Transverse colon (tissue), 4 donors: Measurements from ENCODE around the gene CEACAM16. TPM values are rescaled to one million over a fixed set of nuclear protein-coding genes. Genes with fewer than 3 reads are reported as not detected.

ENCODE experiments used
- DNase-seq: peaks from one replicate; pipeline ENCODE4 v3.0.0-alpha.2; 2019
- H3K27ac ChIP-seq, 4 donors: fragments of 200-600 bp; sonication (generic); 2 replicates each; pipeline ENCODE4 v1.5.1; 2016 to 2018; ENCODE audit warnings: inconsistent platforms in 4 of 4
- H3K27me3 ChIP-seq: fragments of 200-600 bp; sonication (generic); 2 replicates; pipeline ENCODE4 v1.5.1; 2017; ENCODE audit warnings: inconsistent platforms
- H3K36me3 ChIP-seq, 4 donors: fragments of 200-600 bp; sonication (generic); 2 replicates each; pipeline ENCODE4 v1.5.1; 2017 to 2019; ENCODE audit warnings: inconsistent platforms in 4 of 4
- H3K4me1 ChIP-seq, 4 donors: fragments of 200-600 bp; sonication (generic); 2 replicates each; pipeline ENCODE4 v1.5.1; 2017 to 2020; ENCODE audit warnings: inconsistent platforms in 4 of 4
- H3K4me3 ChIP-seq, 4 donors: fragments of 200-600 bp; sonication (generic); 1 replicate in 1 of 4; 2 replicates in 3 of 4; pipeline versions ENCODE4 v1.5.1 to v1.6.1; 2017 to 2019; ENCODE audit warnings: inconsistent platforms in 4 of 4
- H3K9me3 ChIP-seq, 2 donors: fragments of 200-600 bp; sonication (generic); 2 replicates each; pipeline ENCODE4 v1.5.1; 2017 to 2019; ENCODE audit warnings: inconsistent platforms in 2 of 2
- EP300 ChIP-seq: sonication (generic); formaldehyde crosslinking; IDR thresholded peaks from one replicate; pipeline ENCODE4 v1.6.1; 2017; ENCODE audit warnings: antibody characterized with exemption, low read depth
- POLR2A ChIP-seq: fragments of 450-650 bp; IDR thresholded peaks from one replicate; pipeline ENCODE4 v1.6.1; 2016; ENCODE audit warnings: antibody characterized with exemption, mild to moderate bottlenecking, moderate library complexity
- POLR2AphosphoS5 ChIP-seq, 3 donors: sonication (generic); formaldehyde crosslinking; IDR thresholded peaks; one replicate each; pipeline ENCODE4 v1.6.1; 2016; ENCODE audit warnings: antibody characterized with exemption in 3 of 3
- WGBS, 2 donors: methylation state at CpG; one replicate each; pipeline ENCODE4 v1.1.5; 2018; ENCODE audit warnings: low coverage in 1 of 2; 5-methylcytosine and 5-hydroxymethylcytosine counted together
- in situ Hi-C, 4 donors: fragments of 200-750 bp; cut with MboI; loops; one replicate each; pipeline versions ENCODE4 v1.15.0 to v1.15.1; 2017; ENCODE audit warnings: low sequenced_read_pairs in 3 of 4, low pct_ligation_motif_present in 1 of 4, low pct_unique_long_range_greater_than_20kb in 1 of 4
- intact Hi-C: fragments of 100-400 bp; cut with DNase I; formaldehyde crosslinking; loops from one replicate; pipeline ENCODE4 v1.15.1; 2023; ENCODE audit warnings: low total_unique reads
- total RNA-seq, 4 donors: library from RNA; depleted of rRNA; stranded (reverse); fragments of >200 nt; gene quantifications; one replicate each; pipeline ENCODE4 v1.1.0, GENCODE V29; 2016
- TF ChIP-seq, protein P1 (sequence below), 5 experiments: fragments of 200-600 bp in 3 of 5; fragments of 450-650 bp in 2 of 5; sonication (generic) in 3 of 5; IDR thresholded peaks; 1 replicate in 2 of 5; 2 replicates in 3 of 5; pipeline ENCODE4 v1.5.1; 2016 to 2017; ENCODE audit warnings: antibody characterized with exemption in 5 of 5, inconsistent platforms in 3 of 5, mild to moderate bottlenecking in 2 of 5, moderate library complexity in 1 of 5

The CEACAM16 gene
- total RNA-seq, 4 donors from 2014 or later = not detected

- peaks cover 38 to 67% (median 62%) of the 10 kb centered on the region in 4 donors for H3K4me1 ChIP-seq
- H3K36me3 ChIP-seq = peaks cover 0 to 8% (median 4%) of the 10 kb centered on the region in 4 donors
- intact Hi-C loops (no loop called here), in situ Hi-C loops (no loop called here)
- peak overlapping the region; percentile 96 to 99 (median 98) for H3K27ac ChIP-seq
- H3K27me3 ChIP-seq = no peaks in the 10 kb centered on the region
- peak overlapping the region in 3 of 4 donors; percentile 15 to 45 (median 23) for H3K4me3 ChIP-seq
- DNase-seq = peak; percentile 48
- peak; percentile 45 to 57 (median 46) for TF ChIP-seq POLR2AphosphoS5 (IDR thresholded peaks at IDR 0.05)
- no peak for TF ChIP-seq EP300
- TF ChIP-seq, protein P1, sequence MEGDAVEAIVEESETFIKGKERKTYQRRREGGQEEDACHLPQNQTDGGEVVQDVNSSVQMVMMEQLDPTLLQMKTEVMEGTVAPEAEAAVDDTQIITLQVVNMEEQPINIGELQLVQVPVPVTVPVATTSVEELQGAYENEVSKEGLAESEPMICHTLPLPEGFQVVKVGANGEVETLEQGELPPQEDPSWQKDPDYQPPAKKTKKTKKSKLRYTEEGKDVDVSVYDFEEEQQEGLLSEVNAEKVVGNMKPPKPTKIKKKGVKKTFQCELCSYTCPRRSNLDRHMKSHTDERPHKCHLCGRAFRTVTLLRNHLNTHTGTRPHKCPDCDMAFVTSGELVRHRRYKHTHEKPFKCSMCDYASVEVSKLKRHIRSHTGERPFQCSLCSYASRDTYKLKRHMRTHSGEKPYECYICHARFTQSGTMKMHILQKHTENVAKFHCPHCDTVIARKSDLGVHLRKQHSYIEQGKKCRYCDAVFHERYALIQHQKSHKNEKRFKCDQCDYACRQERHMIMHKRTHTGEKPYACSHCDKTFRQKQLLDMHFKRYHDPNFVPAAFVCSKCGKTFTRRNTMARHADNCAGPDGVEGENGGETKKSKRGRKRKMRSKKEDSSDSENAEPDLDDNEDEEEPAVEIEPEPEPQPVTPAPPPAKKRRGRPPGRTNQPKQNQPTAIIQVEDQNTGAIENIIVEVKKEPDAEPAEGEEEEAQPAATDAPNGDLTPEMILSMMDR (IDR thresholded peaks at IDR 0.05) = no peak
- TF ChIP-seq POLR2A = no peak
- WGBS, 2 donors = 74% methylated on average over 35 of the region's 53 CpGs; no CpG with 5 or more reads in 1 of the 2 donors
- H3K9me3 ChIP-seq = no peaks in the 10 kb centered on the region
Measured at GRCh38 chr19:44757057-44757734, 58.2 kb downstream of the CEACAM16 start.

- Histone ChIP-seq H3K9me3 (no peaks in the 10 kb centered on the region), H3K27me3 (no peaks in the 10 kb centered on the region), H3K27ac (peak overlapping the region; percentile 96 to 99 (median 98)), H3K4me1 (peaks cover 32 to 60% (median 56%) of the 10 kb centered on the region in 4 donors), H3K4me3 (peak overlapping the region; percentile 0 to 45 (median 19)), H3K36me3 (peaks cover 0 to 7% (median 2%) of the 10 kb centered on the region in 4 donors)
- TF ChIP-seq, protein P1 (IDR thresholded peaks at IDR 0.05) = no peak
- TF ChIP-seq POLR2AphosphoS5 (IDR thresholded peaks at IDR 0.05) (peak; percentile 22 to 59 (median 47)), EP300 (no peak)
- peak; percentile 40 for DNase-seq
- intact Hi-C loops (no loop called here), in situ Hi-C loops (no loop called here)
- 73 to 75% methylated on average over 29 to 68 of the region's 68 CpGs for WGBS, 2 donors
Measured at GRCh38 chr19:44757735-44758505, 59.0 kb downstream of the CEACAM16 start.

DNA sequence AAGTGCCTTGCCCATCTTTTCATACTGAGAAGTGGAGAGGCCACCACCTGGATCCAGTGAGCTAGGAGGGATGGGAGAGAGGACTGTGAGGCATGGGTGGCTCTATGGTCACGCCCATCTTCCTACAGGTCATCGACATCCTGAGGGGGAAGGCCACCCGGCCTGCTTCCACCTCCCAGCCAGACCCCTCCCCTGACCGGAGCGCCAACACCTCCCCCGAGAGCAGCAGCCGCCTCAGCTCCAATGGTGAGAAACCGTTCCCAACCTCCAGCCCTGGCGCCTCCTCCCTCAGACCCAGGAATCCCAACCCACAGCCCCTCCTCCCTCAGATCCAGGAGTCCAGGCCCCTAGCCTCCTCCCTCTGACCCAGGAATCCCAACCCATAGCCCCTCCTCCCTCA lies 59.6 kb downstream of the CEACAM16 start:
- in situ Hi-C loops = no loop called here
- 85% methylated on average over 7 of the region's 9 CpGs; no CpG with 5 or more reads in 1 of the 2 donors for WGBS, 2 donors

More for the DNA sequence above, 59.6 kb downstream of the CEACAM16 start:
- Histone ChIP-seq H3K36me3 (peaks cover 0 to 7% (median 2%) of the 10 kb centered on the region in 4 donors), H3K4me1 (peaks cover 31 to 60% (median 50%) of the 10 kb centered on the region in 4 donors), H3K27me3 (no peaks in the 10 kb centered on the region), H3K9me3 (no peaks in the 10 kb centered on the region), H3K4me3 (peak overlapping the region in 1 of 4 donors; percentile 45), H3K27ac (peak overlapping the region; percentile 96 to 99 (median 98))
- intact Hi-C loops = no loop called here
- DNase-seq = no peak
- TF ChIP-seq EP300 (no peak), POLR2AphosphoS5 (IDR thresholded peaks at IDR 0.05) (no peak), POLR2A (no peak)
- TF ChIP-seq, protein P1 (IDR thresholded peaks at IDR 0.05) = no peak
